Measurements from ENCODE around the gene SPPL3. TPM values are rescaled to one million over a fixed set of nuclear protein-coding genes. Genes with fewer than 3 reads are reported as not detected.

Gene SPPL3
- total and polyA plus RNA-seq, 2 experiments from 2014 or later = 10.9 to 27.8 TPM

GRCh38 chr12:120844297-120844696 lies 59.9 kb downstream of the SPPL3 start:
- no peaks in the 10 kb centered on the region for H3K4me1 ChIP-seq (ENCODE audit: insufficient read depth)
- peaks cover 9% of the 10 kb centered on the region for H4K20me1 ChIP-seq (replicated peaks; ENCODE audit: insufficient read depth)
- H3K27ac Mint-ChIP-seq = 0 out of 2 replicates have a peak overlapping the region, but pooled peaks have one; percentile 1
- H3F3A ChIP-seq (replicated peaks; ENCODE audit: low read depth) = no peaks in the 10 kb centered on the region
- no peaks in the 10 kb centered on the region for H3K9me3 Mint-ChIP-seq
- no peaks in the 10 kb centered on the region for H3K36me3 ChIP-seq (ENCODE audit: insufficient read depth)
- H3K36me3 Mint-ChIP-seq (ENCODE audit: low read depth) = no peaks in the 10 kb centered on the region
- H3K27me3 Mint-ChIP-seq (ENCODE audit: insufficient read depth, low read depth, poor library complexity) = peaks cover 2% of the 10 kb centered on the region
- TF ChIP-seq, protein P1, sequence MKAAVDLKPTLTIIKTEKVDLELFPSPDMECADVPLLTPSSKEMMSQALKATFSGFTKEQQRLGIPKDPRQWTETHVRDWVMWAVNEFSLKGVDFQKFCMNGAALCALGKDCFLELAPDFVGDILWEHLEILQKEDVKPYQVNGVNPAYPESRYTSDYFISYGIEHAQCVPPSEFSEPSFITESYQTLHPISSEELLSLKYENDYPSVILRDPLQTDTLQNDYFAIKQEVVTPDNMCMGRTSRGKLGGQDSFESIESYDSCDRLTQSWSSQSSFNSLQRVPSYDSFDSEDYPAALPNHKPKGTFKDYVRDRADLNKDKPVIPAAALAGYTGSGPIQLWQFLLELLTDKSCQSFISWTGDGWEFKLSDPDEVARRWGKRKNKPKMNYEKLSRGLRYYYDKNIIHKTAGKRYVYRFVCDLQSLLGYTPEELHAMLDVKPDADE (IDR thresholded peaks at IDR 0.05) = no peak
- TF ChIP-seq NANOG (IDR thresholded peaks at IDR 0.05; ENCODE audit: borderline replicate concordance) (no peak), ZNF462 (CRISPR knock-in tag; IDR thresholded peaks at IDR 0.05) (no peak), STAT1 (IDR thresholded peaks at IDR 0.05; ENCODE audit: unreplicated experiment) (no peak), ZNF331 (CRISPR knock-in tag; IDR thresholded peaks at IDR 0.05; ENCODE audit: low read depth) (no peak), POLR2AphosphoS5 (IDR thresholded peaks at IDR 0.05; ENCODE audit: low read depth) (no peak), ZNF114 (CRISPR knock-in tag; IDR thresholded peaks at IDR 0.05) (no peak), EZH2 (IDR thresholded peaks at IDR 0.05; ENCODE audit: low read depth, unreplicated experiment) (no peak), JUNB (IDR thresholded peaks at IDR 0.05; ENCODE audit: unreplicated experiment) (no peak), CREB1 (CRISPR knock-in tag; IDR thresholded peaks at IDR 0.05; ENCODE audit: low read depth) (no peak), EZH2phosphoT487 (IDR thresholded peaks at IDR 0.05; ENCODE audit: unreplicated experiment) (no peak)
- TF ChIP-seq, protein P2, sequence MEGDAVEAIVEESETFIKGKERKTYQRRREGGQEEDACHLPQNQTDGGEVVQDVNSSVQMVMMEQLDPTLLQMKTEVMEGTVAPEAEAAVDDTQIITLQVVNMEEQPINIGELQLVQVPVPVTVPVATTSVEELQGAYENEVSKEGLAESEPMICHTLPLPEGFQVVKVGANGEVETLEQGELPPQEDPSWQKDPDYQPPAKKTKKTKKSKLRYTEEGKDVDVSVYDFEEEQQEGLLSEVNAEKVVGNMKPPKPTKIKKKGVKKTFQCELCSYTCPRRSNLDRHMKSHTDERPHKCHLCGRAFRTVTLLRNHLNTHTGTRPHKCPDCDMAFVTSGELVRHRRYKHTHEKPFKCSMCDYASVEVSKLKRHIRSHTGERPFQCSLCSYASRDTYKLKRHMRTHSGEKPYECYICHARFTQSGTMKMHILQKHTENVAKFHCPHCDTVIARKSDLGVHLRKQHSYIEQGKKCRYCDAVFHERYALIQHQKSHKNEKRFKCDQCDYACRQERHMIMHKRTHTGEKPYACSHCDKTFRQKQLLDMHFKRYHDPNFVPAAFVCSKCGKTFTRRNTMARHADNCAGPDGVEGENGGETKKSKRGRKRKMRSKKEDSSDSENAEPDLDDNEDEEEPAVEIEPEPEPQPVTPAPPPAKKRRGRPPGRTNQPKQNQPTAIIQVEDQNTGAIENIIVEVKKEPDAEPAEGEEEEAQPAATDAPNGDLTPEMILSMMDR (conservative IDR thresholded peaks at IDR 0.05; ENCODE audit: low read depth in 2 of 2) = no peak
- TF ChIP-seq, protein P3, sequence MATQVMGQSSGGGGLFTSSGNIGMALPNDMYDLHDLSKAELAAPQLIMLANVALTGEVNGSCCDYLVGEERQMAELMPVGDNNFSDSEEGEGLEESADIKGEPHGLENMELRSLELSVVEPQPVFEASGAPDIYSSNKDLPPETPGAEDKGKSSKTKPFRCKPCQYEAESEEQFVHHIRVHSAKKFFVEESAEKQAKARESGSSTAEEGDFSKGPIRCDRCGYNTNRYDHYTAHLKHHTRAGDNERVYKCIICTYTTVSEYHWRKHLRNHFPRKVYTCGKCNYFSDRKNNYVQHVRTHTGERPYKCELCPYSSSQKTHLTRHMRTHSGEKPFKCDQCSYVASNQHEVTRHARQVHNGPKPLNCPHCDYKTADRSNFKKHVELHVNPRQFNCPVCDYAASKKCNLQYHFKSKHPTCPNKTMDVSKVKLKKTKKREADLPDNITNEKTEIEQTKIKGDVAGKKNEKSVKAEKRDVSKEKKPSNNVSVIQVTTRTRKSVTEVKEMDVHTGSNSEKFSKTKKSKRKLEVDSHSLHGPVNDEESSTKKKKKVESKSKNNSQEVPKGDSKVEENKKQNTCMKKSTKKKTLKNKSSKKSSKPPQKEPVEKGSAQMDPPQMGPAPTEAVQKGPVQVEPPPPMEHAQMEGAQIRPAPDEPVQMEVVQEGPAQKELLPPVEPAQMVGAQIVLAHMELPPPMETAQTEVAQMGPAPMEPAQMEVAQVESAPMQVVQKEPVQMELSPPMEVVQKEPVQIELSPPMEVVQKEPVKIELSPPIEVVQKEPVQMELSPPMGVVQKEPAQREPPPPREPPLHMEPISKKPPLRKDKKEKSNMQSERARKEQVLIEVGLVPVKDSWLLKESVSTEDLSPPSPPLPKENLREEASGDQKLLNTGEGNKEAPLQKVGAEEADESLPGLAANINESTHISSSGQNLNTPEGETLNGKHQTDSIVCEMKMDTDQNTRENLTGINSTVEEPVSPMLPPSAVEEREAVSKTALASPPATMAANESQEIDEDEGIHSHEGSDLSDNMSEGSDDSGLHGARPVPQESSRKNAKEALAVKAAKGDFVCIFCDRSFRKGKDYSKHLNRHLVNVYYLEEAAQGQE (IDR thresholded peaks at IDR 0.05; ENCODE audit: unreplicated experiment) = no peak
- no peak for DNase-seq (ENCODE audit: low spot score)
- no peaks in the 10 kb centered on the region; the same call in 2 of the 3 replicates for H3K4me1 Mint-ChIP-seq
- no peak overlapping the region for H2AFZ ChIP-seq
- peaks cover 50% of the 10 kb centered on the region for H3K79me2 ChIP-seq (replicated peaks; ENCODE audit: insufficient read depth)
- no peak overlapping the region for H3K4me3 ChIP-seq
- H3K27ac ChIP-seq (ENCODE audit: low read depth) = no peak overlapping the region
- no peak overlapping the region for H3K4me2 ChIP-seq
- H3K9me2 ChIP-seq (ENCODE audit: insufficient read depth) = no peaks in the 10 kb centered on the region
- no peaks in the 10 kb centered on the region for H3K27me3 ChIP-seq (ENCODE audit: insufficient read depth)
- ATAC-seq = no peak
- no peak overlapping the region for H3K4me3 Mint-ChIP-seq

Data from GM23338 (cell line).